HL-60 (cell line): ENCODE results near the gene KCNMA1.

Experiments used
- CTCF ChIP-seq: IDR thresholded peaks from one replicate; pipeline ENCODE4 v1.5.1; 2011; ENCODE audit warnings: low read length, control low read depth, inconsistent platforms; ENCODE audit not compliant: insufficient read depth
- POLR2AphosphoS5 ChIP-seq: IDR thresholded peaks from 2 replicates; pipeline ENCODE4 v1.6.1; 2012; ENCODE audit warnings: low read depth

- no peak for TF ChIP-seq CTCF
- TF ChIP-seq POLR2AphosphoS5: no peak
Measured at GRCh38 chr10:77116904-77117303, 520.7 kb downstream of the KCNMA1 start.
